ENCODE measurements around the gene ZFYVE28.

GRCh38 chr4:2266181-2266580 is 152.3 kb downstream of the ZFYVE28 start:
- TF ChIP-seq CTCF (IDR thresholded peaks at IDR 0.05) (no peak), POLR2A (IDR thresholded peaks at IDR 0.05) (no peak)

All from Peyer's patch (tissue), 4 donors.